Upper lobe of left lung (tissue), 6 donors: ENCODE data around the gene CHRNE. TPM values are rescaled to one million over a fixed set of nuclear protein-coding genes. Genes with fewer than 3 reads are reported as not detected.
"Not testable (repeated sequence)": the region's sequence is repeated elsewhere in the genome, so short reads cannot be mapped to it uniquely, and the experiment has no call there.

Experiments used
- ATAC-seq, 2 donors: fragments of 200-7000 bp; cut with Tn5 transposase; one replicate each; pipeline ENCODE4 v1.9.1; 2022; ENCODE audit warnings: mild to moderate bottlenecking in 2 of 2, moderate library complexity in 2 of 2; ENCODE audit not compliant: low FRiP score in 2 of 2
- DNase-seq, 2 donors: peaks; one replicate each; pipeline ENCODE4 v3.0.0-alpha.2; 2019 to 2020
- H3K27ac ChIP-seq, 4 donors: fragments of 200-600 bp; sonication (generic); one replicate each; pipeline ENCODE4 v1.5.1; 2016 to 2019
- H3K27me3 ChIP-seq, 4 donors: fragments of 200-600 bp; sonication (generic); one replicate each; pipeline ENCODE4 v1.5.1; 2017 to 2019
- H3K36me3 ChIP-seq, 4 donors: fragments of 200-600 bp; sonication (generic); one replicate each; pipeline ENCODE4 v1.5.1; 2016 to 2019
- H3K4me1 ChIP-seq, 4 donors: fragments of 200-600 bp; sonication (generic); one replicate each; pipeline ENCODE4 v1.5.1; 2018 to 2019
- H3K4me3 ChIP-seq, 4 donors: fragments of 200-600 bp; sonication (generic); one replicate each; pipeline ENCODE4 v1.5.1; 2017 to 2019; ENCODE audit warnings: mild to moderate bottlenecking in 2 of 4, moderate library complexity in 1 of 4
- H3K9me3 ChIP-seq, 4 donors: fragments of 200-600 bp; sonication (generic); one replicate each; pipeline ENCODE4 v1.5.1; 2018 to 2019
- EP300 ChIP-seq, 4 donors: sonication (generic); formaldehyde crosslinking; IDR thresholded peaks; one replicate each; pipeline ENCODE4 v1.5.1; 2017; ENCODE audit warnings: antibody characterized with exemption in 4 of 4, control low read depth in 2 of 4
- POLR2A ChIP-seq, 4 donors: fragments of 450-650 bp; IDR thresholded peaks; one replicate each; pipeline ENCODE4 v1.5.1; 2016 to 2017; ENCODE audit warnings: antibody characterized with exemption in 4 of 4, mild to moderate bottlenecking in 2 of 4
- POLR2AphosphoS5 ChIP-seq, 2 donors: sonication (generic); formaldehyde crosslinking; IDR thresholded peaks; one replicate each; pipeline ENCODE4 v1.5.1; 2017; ENCODE audit warnings: antibody characterized with exemption in 2 of 2
- WGBS, 2 donors: methylation state at CpG; one replicate each; pipeline ENCODE4 v1.1.5; 2017 to 2018; 5-methylcytosine and 5-hydroxymethylcytosine counted together
- total RNA-seq, 6 donors: library from RNA; depleted of rRNA in 4 of 6; stranded (reverse); fragments of >200 nt in 4 of 6; gene quantifications; one replicate each; pipeline versions ENCODE4 v1.1.0 to v1.2.1, GENCODE V29; 2016 to 2021
- TF ChIP-seq, protein P1 (sequence below), 6 experiments: fragments of 450-650 bp in 4 of 6; fragments of 200-600 bp in 2 of 6; sonication (generic) in 2 of 6; IDR thresholded peaks; one replicate each; pipeline ENCODE4 v1.5.1; 2016 to 2019; ENCODE audit warnings: antibody characterized with exemption in 6 of 6
- donor health status: DM: no; HTN: no; CAD: no; lungs with moderate emphysema.
- donor health status: DM: no; HTN: yes; CAD: no; lungs with severe emphysema.

CHRNE gene
- total RNA-seq, 6 donors from 2014 or later: 0.61 to 1.7 (median 1.2) TPM; not detected in 2

- Histone ChIP-seq H3K27ac (peak overlapping the region; percentile 58 to 83 (median 74)), H3K4me1 (peaks cover 42 to 68% (median 52%) of the 10 kb centered on the region in 4 donors), H3K36me3 (no peaks in the 10 kb centered on the region), H3K4me3 (peak overlapping the region in 1 of 4 donors; percentile 31), H3K27me3 (no peaks in the 10 kb centered on the region), H3K9me3 (no peaks in the 10 kb centered on the region)
- WGBS, 2 donors: 45 to 47% methylated on average over 7 of the region's 7 CpGs
- TF ChIP-seq EP300 (IDR thresholded peaks at IDR 0.05): peak in 2 of 4 donors; percentile 63 to 70
- TF ChIP-seq POLR2AphosphoS5 (IDR thresholded peaks at IDR 0.05): peak in 1 of 2 donors; percentile 53
- no peak for TF ChIP-seq POLR2A (IDR thresholded peaks at IDR 0.05)
- TF ChIP-seq, protein P1, sequence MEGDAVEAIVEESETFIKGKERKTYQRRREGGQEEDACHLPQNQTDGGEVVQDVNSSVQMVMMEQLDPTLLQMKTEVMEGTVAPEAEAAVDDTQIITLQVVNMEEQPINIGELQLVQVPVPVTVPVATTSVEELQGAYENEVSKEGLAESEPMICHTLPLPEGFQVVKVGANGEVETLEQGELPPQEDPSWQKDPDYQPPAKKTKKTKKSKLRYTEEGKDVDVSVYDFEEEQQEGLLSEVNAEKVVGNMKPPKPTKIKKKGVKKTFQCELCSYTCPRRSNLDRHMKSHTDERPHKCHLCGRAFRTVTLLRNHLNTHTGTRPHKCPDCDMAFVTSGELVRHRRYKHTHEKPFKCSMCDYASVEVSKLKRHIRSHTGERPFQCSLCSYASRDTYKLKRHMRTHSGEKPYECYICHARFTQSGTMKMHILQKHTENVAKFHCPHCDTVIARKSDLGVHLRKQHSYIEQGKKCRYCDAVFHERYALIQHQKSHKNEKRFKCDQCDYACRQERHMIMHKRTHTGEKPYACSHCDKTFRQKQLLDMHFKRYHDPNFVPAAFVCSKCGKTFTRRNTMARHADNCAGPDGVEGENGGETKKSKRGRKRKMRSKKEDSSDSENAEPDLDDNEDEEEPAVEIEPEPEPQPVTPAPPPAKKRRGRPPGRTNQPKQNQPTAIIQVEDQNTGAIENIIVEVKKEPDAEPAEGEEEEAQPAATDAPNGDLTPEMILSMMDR (IDR thresholded peaks at IDR 0.05): no peak
- peak in 1 of 2 donors; percentile 39 for DNase-seq
- ATAC-seq: peak in 1 of 2 donors; percentile 24
These were observed 44.6 kb downstream of the CHRNE start for GRCh38 chr17:4858068-4858881.

DNA sequence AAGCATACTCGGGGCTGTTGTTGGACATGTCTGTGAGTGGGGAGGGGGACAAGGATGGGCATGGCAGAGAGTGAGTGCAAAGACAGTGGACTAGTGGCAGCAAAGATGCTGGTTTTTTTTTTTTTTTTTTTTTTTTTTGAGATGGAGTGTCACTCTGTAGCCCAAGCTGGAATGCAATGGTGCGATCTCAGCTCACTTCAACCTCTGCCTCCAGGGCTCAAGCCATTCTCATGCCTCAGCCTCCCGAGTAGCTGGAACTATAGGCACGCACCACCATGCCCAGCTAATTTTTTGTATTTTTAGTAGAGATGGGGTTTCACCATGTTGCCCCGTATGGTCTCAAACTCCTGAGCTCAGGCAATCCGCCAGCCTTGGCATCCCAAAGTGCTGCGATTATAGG is 45.6 kb downstream of the CHRNE start:
- ATAC-seq, H3K36me3 ChIP-seq, DNase-seq, H3K9me3 ChIP-seq, H3K27me3 ChIP-seq, H3K4me3 ChIP-seq: not testable (repeated sequence)
- H3K27ac ChIP-seq: peak overlapping the region; percentile 63 to 83 (median 74)
- H3K4me1 ChIP-seq: peaks cover 42 to 62% (median 52%) of the 10 kb centered on the region in 4 donors
- 85 to 87% methylated on average over 7 of the region's 7 CpGs for WGBS, 2 donors

- Histone ChIP-seq H3K4me1 (peaks cover 42 to 62% (median 53%) of the 10 kb centered on the region in 4 donors), H3K27ac (peak overlapping the region; percentile 32 to 83 (median 70)), H3K4me3 (no peak overlapping the region), H3K36me3 (no peaks in the 10 kb centered on the region), H3K27me3 (no peaks in the 10 kb centered on the region), H3K9me3 (no peaks in the 10 kb centered on the region)
- DNase-seq (no peak), ATAC-seq (no peak)
- 66 to 67% methylated on average over 5 to 7 of the region's 7 CpGs for WGBS, 2 donors
- TF ChIP-seq POLR2AphosphoS5 (IDR thresholded peaks at IDR 0.05) (no peak), EP300 (IDR thresholded peaks at IDR 0.05) (no peak), POLR2A (IDR thresholded peaks at IDR 0.05) (no peak)
- TF ChIP-seq, protein P1 (IDR thresholded peaks at IDR 0.05): peak in 1 of 6 experiments; percentile 9
These were observed 46.0 kb downstream of the CHRNE start for GRCh38 chr17:4856937-4857314.

DNA sequence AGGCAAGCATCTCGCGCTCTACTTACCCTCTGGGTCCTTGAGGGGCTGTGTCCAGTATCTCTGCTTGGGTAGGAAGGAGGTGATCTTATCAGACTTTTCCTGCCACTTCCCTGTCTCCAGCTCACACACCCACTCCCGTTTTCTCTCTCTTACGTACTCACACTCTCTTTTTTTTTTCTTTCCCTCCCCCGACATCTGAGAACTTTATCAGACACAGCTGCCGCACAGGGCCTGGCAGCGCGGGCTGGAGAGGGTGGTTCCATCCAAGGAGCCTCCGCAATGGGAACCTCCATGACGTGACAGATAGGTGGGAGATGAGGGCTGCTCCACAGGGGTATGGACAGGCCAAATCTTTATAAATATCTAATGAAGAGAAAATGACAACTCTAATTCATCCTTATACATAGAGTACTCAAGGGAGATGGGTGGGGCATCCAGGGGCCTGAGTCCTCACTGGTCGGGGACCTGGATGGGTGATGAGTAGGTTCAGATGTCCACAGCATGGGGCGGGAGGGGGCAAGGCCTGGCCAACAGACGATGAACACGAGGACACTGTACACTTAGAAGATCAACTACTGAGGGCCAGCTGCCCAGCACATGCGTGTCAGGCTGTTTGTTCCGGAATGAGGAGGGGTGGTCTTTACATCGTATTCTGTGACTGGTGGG is 46.5 kb downstream of the CHRNE start:
- ATAC-seq: no peak
- H3K27me3 ChIP-seq: no peaks in the 10 kb centered on the region
- no peaks in the 10 kb centered on the region for H3K9me3 ChIP-seq
- TF ChIP-seq POLR2A (IDR thresholded peaks at IDR 0.05) (no peak), POLR2AphosphoS5 (IDR thresholded peaks at IDR 0.05) (no peak), EP300 (IDR thresholded peaks at IDR 0.05) (no peak)
- TF ChIP-seq, protein P1 (IDR thresholded peaks at IDR 0.05): no peak
- DNase-seq: no peak
- H3K36me3 ChIP-seq: no peaks in the 10 kb centered on the region
- H3K4me1 ChIP-seq: peaks cover 42 to 62% (median 55%) of the 10 kb centered on the region in 4 donors
- WGBS, 2 donors: 65 to 75% methylated on average over 15 to 17 of the region's 17 CpGs
- H3K4me3 ChIP-seq: no peak overlapping the region
- peak overlapping the region; percentile 32 to 83 (median 70) for H3K27ac ChIP-seq

- Histone ChIP-seq H3K27ac (peak overlapping the region; percentile 51 to 74 (median 56)), H3K9me3 (no peaks in the 10 kb centered on the region), H3K4me1 (peaks cover 56 to 70% (median 61%) of the 10 kb centered on the region in 4 donors), H3K4me3 (no peak overlapping the region), H3K36me3 (no peaks in the 10 kb centered on the region), H3K27me3 (no peaks in the 10 kb centered on the region)
- TF ChIP-seq POLR2A (IDR thresholded peaks at IDR 0.05) (no peak), POLR2AphosphoS5 (IDR thresholded peaks at IDR 0.05) (no peak), EP300 (IDR thresholded peaks at IDR 0.05) (no peak)
- TF ChIP-seq, protein P1 (IDR thresholded peaks at IDR 0.05): no peak
- DNase-seq (no peak), ATAC-seq (no peak)
- WGBS, 2 donors: 62 to 68% methylated on average over 5 of the region's 5 CpGs
These were observed 48.7 kb downstream of the CHRNE start for GRCh38 chr17:4854111-4854681.
